Testis (tissue), 3 donors: Measurements from ENCODE around the gene RAB1A. TPM values are rescaled to one million over a fixed set of nuclear protein-coding genes. Genes with fewer than 3 reads are reported as not detected.

Source experiments
- DNase-seq: peaks from one replicate; pipeline ENCODE4 v3.0.0-alpha.2; 2019
- H3K27ac ChIP-seq, 2 donors: fragments of 200-600 bp; sonication (generic); one replicate each; pipeline ENCODE4 v1.5.1; 2019
- H3K27me3 ChIP-seq: fragments of 200-600 bp; sonication (generic); one replicate; pipeline ENCODE4 v1.5.1; 2019
- H3K36me3 ChIP-seq: fragments of 200-600 bp; sonication (generic); one replicate; pipeline ENCODE4 v1.5.1; 2017; ENCODE audit warnings: low read depth; ENCODE audit errors: missing control alignments
- H3K4me1 ChIP-seq: fragments of 200-600 bp; sonication (generic); one replicate; pipeline ENCODE4 v1.5.1; 2019
- H3K4me3 ChIP-seq, 2 donors: fragments of 200-600 bp; sonication (generic); one replicate each; pipeline ENCODE4 v1.5.1; 2017 to 2019
- H3K9me3 ChIP-seq: fragments of 200-600 bp; sonication (generic); one replicate; pipeline ENCODE4 v1.5.1; 2017
- CTCF ChIP-seq, 3 experiments: fragments of 450-650 bp in 2 of 3; fragments of 200-600 bp in 1 of 3; sonication (generic) in 1 of 3; IDR thresholded peaks; one replicate each; pipeline ENCODE4 v1.5.1; 2016 to 2019; ENCODE audit warnings: antibody characterized with exemption in 3 of 3, mild to moderate bottlenecking in 2 of 3, moderate library complexity in 1 of 3
- POLR2A ChIP-seq: fragments of 450-650 bp; IDR thresholded peaks from one replicate; pipeline ENCODE4 v1.6.1; 2017; ENCODE audit warnings: antibody characterized with exemption, mild to moderate bottlenecking, moderate library complexity
- WGBS, 2 donors: methylation state at CpG; one replicate each; pipeline ENCODE4 v1.1.5; 2018; 5-methylcytosine and 5-hydroxymethylcytosine counted together
- intact Hi-C: fragments of 100-400 bp; cut with DNase I; formaldehyde crosslinking; loops from one replicate; pipeline ENCODE4 v1.15.1; 2023; ENCODE audit warnings: low total_unique reads
- polyA plus RNA-seq: library from polyadenylated mRNA; stranded (reverse); fragments of 350-450 nt; fragmentation: Illumina TruSeq; extraction: RNeasy Lipid Tissue Mini Kit (QIAGEN cat#74804); gene quantifications from one replicate; pipeline ENCODE4 v1.2.3, GENCODE V29; 2014; ENCODE audit warnings: low read depth, low replicate concordance; ENCODE audit not compliant: insufficient read depth
- total RNA-seq, 2 donors: library from RNA; depleted of rRNA; stranded (reverse); fragments of >200 nt; gene quantifications; one replicate each; pipeline ENCODE4 v1.2.3, GENCODE V29; 2016

RAB1A gene
- total and polyA plus RNA-seq, 3 donors from 2014 or later, result 82.0 to 154 (median 113) TPM

GRCh38 chr2:65098741-65099140 lies 31.2 kb downstream of the RAB1A start:
- DNase-seq, result no peak
- no peaks in the 10 kb centered on the region for H3K27me3 ChIP-seq
- no peak overlapping the region for H3K27ac ChIP-seq
- WGBS, 2 donors, result 83 to 87% methylated on average over 5 of the region's 5 CpGs
- no peaks in the 10 kb centered on the region for H3K36me3 ChIP-seq
- no peaks in the 10 kb centered on the region for H3K9me3 ChIP-seq
- peaks cover 17% of the 10 kb centered on the region for H3K4me1 ChIP-seq
- H3K4me3 ChIP-seq, result no peak overlapping the region
- intact Hi-C loops, result no loop called here
- TF ChIP-seq POLR2A, result no peak
- no peak for TF ChIP-seq CTCF (IDR thresholded peaks at IDR 0.05)

- Histone ChIP-seq H3K27me3 (no peaks in the 10 kb centered on the region), H3K9me3 (no peaks in the 10 kb centered on the region), H3K4me1 (peaks cover 16% of the 10 kb centered on the region), H3K36me3 (no peaks in the 10 kb centered on the region), H3K4me3 (no peak overlapping the region), H3K27ac (no peak overlapping the region)
- intact Hi-C loops, result no loop called here
- TF ChIP-seq CTCF (IDR thresholded peaks at IDR 0.05) (no peak), POLR2A (no peak)
- 52 to 55% methylated on average over 1 of the region's 1 CpG for WGBS, 2 donors
- DNase-seq, result no peak
These were observed 32.1 kb downstream of the RAB1A start for GRCh38 chr2:65097844-65098243.

GRCh38 chr2:65096948-65097347 lies 33.0 kb downstream of the RAB1A start:
- Histone ChIP-seq H3K36me3 (no peaks in the 10 kb centered on the region), H3K9me3 (no peaks in the 10 kb centered on the region), H3K27me3 (no peaks in the 10 kb centered on the region), H3K4me3 (no peak overlapping the region), H3K27ac (no peak overlapping the region), H3K4me1 (peaks cover 10% of the 10 kb centered on the region)
- 96 to 97% methylated on average over 1 of the region's 1 CpG for WGBS, 2 donors
- intact Hi-C loops, result no loop called here
- no peak for DNase-seq
- no peak for TF ChIP-seq CTCF (IDR thresholded peaks at IDR 0.05)
- TF ChIP-seq POLR2A, result no peak

GRCh38 chr2:65093211-65093610 lies 36.7 kb downstream of the RAB1A start:
- Histone ChIP-seq H3K27me3 (no peaks in the 10 kb centered on the region), H3K4me3 (no peak overlapping the region), H3K36me3 (no peaks in the 10 kb centered on the region), H3K27ac (no peak overlapping the region), H3K4me1 (peaks cover 4% of the 10 kb centered on the region), H3K9me3 (no peaks in the 10 kb centered on the region)
- TF ChIP-seq CTCF (IDR thresholded peaks at IDR 0.05), result no peak
- TF ChIP-seq POLR2A, result no peak
- no peak for DNase-seq
- intact Hi-C loops, result no loop called here

- Histone ChIP-seq H3K4me3 (no peak overlapping the region), H3K9me3 (no peaks in the 10 kb centered on the region), H3K4me1 (peaks cover 7% of the 10 kb centered on the region), H3K36me3 (no peaks in the 10 kb centered on the region), H3K27me3 (no peaks in the 10 kb centered on the region), H3K27ac (no peak overlapping the region)
- intact Hi-C loops, result no loop called here
- WGBS, 2 donors, result 90 to 94% methylated on average over 4 of the region's 4 CpGs
- TF ChIP-seq CTCF (IDR thresholded peaks at IDR 0.05) (no peak), POLR2A (no peak)
- no peak for DNase-seq
These were observed 37.1 kb downstream of the RAB1A start for GRCh38 chr2:65092791-65093190.
